GM12878 (cell line): ENCODE data around the gene PPIB. TPM values are rescaled to one million over a fixed set of nuclear protein-coding genes. Genes with fewer than 3 reads are reported as not detected.

Source experiments
- ATAC-seq: fragments of 200-7000 bp; cut with Tn5 transposase; 3 replicates; pipeline ENCODE4 v1.9.1; 2020; ENCODE audit warnings: mild to moderate bottlenecking, moderate library complexity
- BruUV-seq: library from RNA; stranded (reverse); fragments of 400-500 nt; replicated peaks from 2 replicates; lab custom pipeline; 2021; lab: Mats Ljungman, UMichigan
- CTCF ChIA-PET: fragments of 300-600 bp; sonication (Branson Sonifier 250); formaldehyde crosslinking; extraction: SDS; loops from one replicate; lab custom pipeline; 2021; ENCODE audit warnings: inconsistent platforms; lab: Yijun Ruan, JAX
- POLR2A ChIA-PET: fragments of 350-600 bp; formaldehyde crosslinking; extraction: SDS; loops from one replicate; lab custom pipeline; 2021; ENCODE audit warnings: inconsistent platforms; lab: Charles Lee
- RAD21 ChIA-PET: fragments of 300-600 bp; sonication (Branson Sonifier 250); formaldehyde crosslinking; loops from one replicate; lab custom pipeline; 2023; ENCODE audit warnings: antibody characterized with exemption; ENCODE audit not compliant: unreplicated experiment; lab: Charles Lee
- SMC1A ChIA-PET: fragments of 300-600 bp; sonication (Branson Sonifier 250); formaldehyde crosslinking; loops from one replicate; lab custom pipeline; 2023; ENCODE audit not compliant: unreplicated experiment, uncharacterized antibody; lab: Charles Lee
- DNase-seq: peaks from one replicate; pipeline ENCODE4 v3.0.0-alpha.2; 2011; ENCODE audit warnings: low read depth, low spot score
- FAIRE-seq: peaks from 3 replicates; lab custom pipeline; 2011; peaks lifted over from hg19 to GRCh38; lab: Jason Lieb, UNC
- H2AFZ ChIP-seq: 2 replicates; pipeline ENCODE4 v1.6.0; 2011; ENCODE audit warnings: low read depth, low read length, control low read depth; ENCODE audit not compliant: control insufficient read depth
- H3K27ac ChIP-seq: 2 replicates; pipeline ENCODE4 v1.5.1; 2011; ENCODE audit warnings: control low read depth; ENCODE audit not compliant: control insufficient read depth, insufficient read depth
- H3K27me3 ChIP-seq, 2 experiments: replicated peaks in 1 of 2; 2 replicates each; pipeline versions ENCODE4 v1.6.0 to v1.6.1; 2011; ENCODE audit warnings: low read length in 1 of 2; ENCODE audit not compliant: control insufficient read depth in 2 of 2, insufficient read depth in 2 of 2
- H3K36me3 ChIP-seq, 2 experiments: 2 replicates each; pipeline ENCODE4 v1.5.1; 2011; ENCODE audit warnings: low read length in 1 of 2; ENCODE audit not compliant: control insufficient read depth in 2 of 2, insufficient read depth in 2 of 2
- H3K4me1 ChIP-seq: 2 replicates; pipeline ENCODE4 v1.6.1; 2011; ENCODE audit warnings: mild to moderate bottlenecking, low read length, moderate library complexity, mixed read lengths; ENCODE audit not compliant: control insufficient read depth, insufficient read depth
- H3K4me2 ChIP-seq: 2 replicates; pipeline ENCODE4 v1.6.0; 2011; ENCODE audit warnings: control low read depth; ENCODE audit not compliant: control insufficient read depth, insufficient read depth
- H3K4me3 ChIP-seq: fragments of 200-600 bp; sonication (generic); 2 replicates; pipeline ENCODE4 v1.5.1; 2016
- H3K79me2 ChIP-seq: 2 replicates; pipeline ENCODE4 v1.6.0; 2011; ENCODE audit warnings: low read length; ENCODE audit not compliant: control insufficient read depth, insufficient read depth
- H3K9ac ChIP-seq: 2 replicates; pipeline ENCODE4 v1.8.0; 2011; ENCODE audit warnings: low read length, control low read depth, mixed read lengths; ENCODE audit not compliant: control insufficient read depth, insufficient read depth
- H3K9me3 ChIP-seq: replicated peaks from 3 replicates; pipeline ENCODE4 v1.5.1; 2011; ENCODE audit warnings: mild to moderate bottlenecking, low read length; ENCODE audit not compliant: control insufficient read depth, insufficient read depth
- H4K20me1 ChIP-seq: 2 replicates; pipeline ENCODE4 v1.6.0; 2011; ENCODE audit not compliant: control insufficient read depth, insufficient read depth
- BACH1 ChIP-seq: fragments of 450-650 bp; IDR thresholded peaks from 2 replicates; pipeline ENCODE4 v1.6.1; 2017; ENCODE audit warnings: mild to moderate bottlenecking, borderline replicate concordance
- CHD4 ChIP-seq: fragments of 200-600 bp; sonication (generic); IDR thresholded peaks from 2 replicates; pipeline ENCODE4 v1.6.1; 2016; ENCODE audit warnings: mild to moderate bottlenecking
- EED ChIP-seq: sonication (generic); IDR thresholded peaks from 2 replicates; pipeline ENCODE4 v1.6.1; 2016; ENCODE audit warnings: antibody characterized with exemption, low read depth
- IKZF2 ChIP-seq, 2 experiments: fragments of 450-650 bp; IDR thresholded peaks; 2 replicates each; pipeline ENCODE4 v1.6.1; 2017; ENCODE audit warnings: mild to moderate bottlenecking in 2 of 2, moderate library complexity in 2 of 2
- MTA3 ChIP-seq: IDR thresholded peaks from 2 replicates; pipeline ENCODE4 v1.6.1; 2012; ENCODE audit warnings: low read length, inconsistent platforms, borderline replicate concordance
- NR2C1 ChIP-seq: fragments of 450-650 bp; IDR thresholded peaks from 2 replicates; pipeline ENCODE4 v1.6.1; 2017; ENCODE audit warnings: antibody characterized with exemption, mild to moderate bottlenecking, moderate library complexity
- RAD21 ChIP-seq: IDR thresholded peaks from 2 replicates; pipeline ENCODE4 v1.6.1; 2011; ENCODE audit warnings: mild to moderate bottlenecking, low read depth, low read length, moderate library complexity; ENCODE audit not compliant: insufficient read depth
- RCOR1 ChIP-seq: conservative IDR thresholded peaks from 2 replicates; pipeline ENCODE4 v1.6.1; 2012; ENCODE audit warnings: low read depth, low read length, improper control_type of control experiment
- SREBF2 ChIP-seq: IDR thresholded peaks from 2 replicates; pipeline ENCODE4 v1.6.1; 2012; ENCODE audit warnings: mild to moderate bottlenecking, low read length
- YY1 ChIP-seq: IDR thresholded peaks from 2 replicates; pipeline ENCODE4 v1.6.1; 2011; ENCODE audit warnings: low read depth, mild to moderate bottlenecking, low read length
- WGBS: methylation state at CpG from one replicate; pipeline ENCODE4 v1.1.6; 2016; ENCODE audit warnings: low lambda C conversion rate; ENCODE audit not compliant: insufficient replicate concordance, insufficient coverage; ENCODE audit errors: missing lambda C conversion rate; 5-methylcytosine and 5-hydroxymethylcytosine counted together
- in situ Hi-C: fragments of 300-500 bp; cut with MboI; formaldehyde crosslinking; loops from 9 replicates; pipeline ENCODE4 v1.14.3; 2018; ENCODE audit warnings: mixed read lengths
- intact Hi-C: fragments of 100-400 bp; cut with micrococcal nuclease; formaldehyde crosslinking; loops from one replicate; pipeline ENCODE4 v1.14.2; 2022; ENCODE audit not compliant: unreplicated experiment
- polyA plus RNA-seq, 11 experiments: library from polyadenylated mRNA; depleted of rRNA in 4 of 11; unstranded in 6 of 11; stranded (reverse) in 5 of 11; fragments of >200 nt; fragmentation: Nextera tagmentation in 4 of 11; fragmentation: Illumina TruSeq in 1 of 11; extraction: Ambion mirVana in 4 of 11; extraction: Trizol in 1 of 11; gene quantifications; 1 replicate in 1 of 11; 2 replicates in 10 of 11; pipeline versions ENCODE4 v1.2.1 to v1.2.3, GENCODE V29; 2011 to 2016; ENCODE audit warnings: inconsistent platforms in 2 of 11, missing spikeins in 2 of 11, low read depth in 1 of 11
- total RNA-seq, 4 experiments: library from RNA; depleted of rRNA in 3 of 4; stranded (reverse); fragments of >200 nt in 3 of 4; fragmentation: Illumina TruSeq in 1 of 4; extraction: Trizol in 1 of 4; gene quantifications; 2 replicates each; pipeline versions ENCODE4 v1.2.1 to v1.2.3, GENCODE V29; 2013 to 2021
- TF ChIP-seq, protein P1 (sequence below): IDR thresholded peaks from 2 replicates; pipeline ENCODE4 v1.6.1; 2011; ENCODE audit warnings: borderline replicate concordance, low read depth, mild to moderate bottlenecking, moderate library complexity, low read length; ENCODE audit not compliant: insufficient read depth, poor library complexity, severe bottlenecking
- TF ChIP-seq, protein P2 (sequence below): IDR thresholded peaks from 2 replicates; pipeline ENCODE4 v1.6.1; 2011; ENCODE audit warnings: mild to moderate bottlenecking, low read depth, low read length, moderate library complexity; ENCODE audit not compliant: insufficient replicate concordance
- TF ChIP-seq, protein P3 (sequence below): fragments of 450-650 bp; IDR thresholded peaks from 2 replicates; pipeline ENCODE4 v1.6.1; 2017; ENCODE audit warnings: mild to moderate bottlenecking
- TF ChIP-seq, protein P4 (sequence below): fragments of 450-650 bp; IDR thresholded peaks from 2 replicates; pipeline ENCODE4 v1.6.1; 2016; ENCODE audit warnings: mild to moderate bottlenecking
- TF ChIP-seq, protein P5 (sequence below): IDR thresholded peaks from 2 replicates; pipeline ENCODE4 v1.6.1; 2012; ENCODE audit warnings: low read depth, low read length, improper control_type of control experiment

PPIB gene
- total and polyA plus RNA-seq, 10 of the 15 experiments (the other 5 are each of a cell fraction or from before 2014, with no cell fraction given), result 344 to 936 (median 508) TPM

DNA sequence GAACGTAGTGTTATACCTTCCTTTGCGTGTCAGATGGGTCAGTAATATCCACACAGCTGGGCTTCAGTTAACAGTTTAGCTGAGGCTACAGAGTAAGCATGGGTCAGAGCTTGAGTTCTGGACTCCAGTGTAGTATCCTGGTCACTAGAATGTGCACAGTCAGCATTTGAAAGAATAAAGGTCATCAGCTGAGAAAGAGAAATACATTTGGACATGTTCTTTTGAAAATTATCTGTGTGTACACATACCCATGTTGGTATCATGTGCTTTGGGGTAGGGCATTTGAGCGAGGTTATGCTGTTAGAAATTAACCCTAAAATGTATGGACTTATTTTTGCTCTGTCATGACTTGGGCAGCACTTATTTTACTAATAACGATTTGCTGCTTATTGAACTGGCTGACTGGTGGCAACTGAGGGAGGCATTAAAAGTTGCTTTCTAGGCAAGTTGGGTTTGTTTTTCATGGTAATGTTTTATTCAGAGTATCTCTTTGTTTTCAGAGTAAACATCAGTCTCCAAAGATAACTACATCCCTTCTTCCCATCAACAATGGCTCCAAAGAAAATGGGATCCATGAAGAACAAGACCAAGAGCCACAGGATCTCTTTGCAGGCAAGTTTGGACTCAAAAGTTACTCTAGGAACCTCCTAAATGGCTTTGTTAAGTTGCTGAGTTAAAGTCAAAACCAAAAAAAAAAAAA is 50.6 kb downstream of the PPIB start:
- ChIA-PET RAD21 (interaction anchor here (0.8 to 1.1 kb wide), 3 partner anchors 21 to 41 kb away, joined by 3 to 5 read pairs (median 3); no protein-coding TSS in a partner anchor), POLR2A (interaction anchor here (0.7 to 1.3 kb wide), 2 partner anchors 33 to 884 kb away, joined by 3 read pairs; no protein-coding TSS in a partner anchor), SMC1A (interaction anchor here (1.0 to 2.4 kb wide), 4 partner anchors 10 to 22 kb away, joined by 4 to 14 read pairs (median 8); no protein-coding TSS in a partner anchor), CTCF (interaction anchor here (1.0 to 3.2 kb wide), 6 partner anchors 10 to 45 kb away, joined by 3 to 11 read pairs (median 4); no protein-coding TSS in a partner anchor)
- intact Hi-C loops, result no loop called here
- H3K4me2 ChIP-seq, result peak overlapping the region; percentile 41
- H3K9ac ChIP-seq, result no peak overlapping the region
- H3K36me3 ChIP-seq, result peaks cover 4 to 21% of the 10 kb centered on the region in 2 experiments
- H3K4me3 ChIP-seq, result no peak overlapping the region
- DNase-seq (no peak), ATAC-seq (no peak), FAIRE-seq (no peak)
- H2AFZ ChIP-seq, result no peak overlapping the region
- in situ Hi-C loops, result no loop called here
- H3K27ac ChIP-seq, result peak overlapping the region; percentile 30; the same call in 1 of the 2 replicates
- H3K4me1 ChIP-seq, result peaks cover 26% of the 10 kb centered on the region
- no peaks in the 10 kb centered on the region for H3K9me3 ChIP-seq
- no peaks in the 10 kb centered on the region for H4K20me1 ChIP-seq
- no peaks in the 10 kb centered on the region for H3K27me3 ChIP-seq
- 69% methylated on average over 4 of the region's 4 CpGs for WGBS
- H3K79me2 ChIP-seq, result peaks cover 40% of the 10 kb centered on the region
- no TSS peak for BruUV-seq
- TF ChIP-seq, protein P1, sequence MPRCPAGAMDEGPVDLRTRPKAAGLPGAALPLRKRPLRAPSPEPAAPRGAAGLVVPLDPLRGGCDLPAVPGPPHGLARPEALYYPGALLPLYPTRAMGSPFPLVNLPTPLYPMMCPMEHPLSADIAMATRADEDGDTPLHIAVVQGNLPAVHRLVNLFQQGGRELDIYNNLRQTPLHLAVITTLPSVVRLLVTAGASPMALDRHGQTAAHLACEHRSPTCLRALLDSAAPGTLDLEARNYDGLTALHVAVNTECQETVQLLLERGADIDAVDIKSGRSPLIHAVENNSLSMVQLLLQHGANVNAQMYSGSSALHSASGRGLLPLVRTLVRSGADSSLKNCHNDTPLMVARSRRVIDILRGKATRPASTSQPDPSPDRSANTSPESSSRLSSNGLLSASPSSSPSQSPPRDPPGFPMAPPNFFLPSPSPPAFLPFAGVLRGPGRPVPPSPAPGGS, result no peak
- TF ChIP-seq SREBF2 (no peak), NR2C1 (no peak), IKZF2 (IDR thresholded peaks at IDR 0.05) (no peak), MTA3 (no peak), BACH1 (no peak), EED (no peak), CHD4 (no peak), YY1 (no peak), RAD21 (no peak), RCOR1 (no peak)
- TF ChIP-seq, protein P2, sequence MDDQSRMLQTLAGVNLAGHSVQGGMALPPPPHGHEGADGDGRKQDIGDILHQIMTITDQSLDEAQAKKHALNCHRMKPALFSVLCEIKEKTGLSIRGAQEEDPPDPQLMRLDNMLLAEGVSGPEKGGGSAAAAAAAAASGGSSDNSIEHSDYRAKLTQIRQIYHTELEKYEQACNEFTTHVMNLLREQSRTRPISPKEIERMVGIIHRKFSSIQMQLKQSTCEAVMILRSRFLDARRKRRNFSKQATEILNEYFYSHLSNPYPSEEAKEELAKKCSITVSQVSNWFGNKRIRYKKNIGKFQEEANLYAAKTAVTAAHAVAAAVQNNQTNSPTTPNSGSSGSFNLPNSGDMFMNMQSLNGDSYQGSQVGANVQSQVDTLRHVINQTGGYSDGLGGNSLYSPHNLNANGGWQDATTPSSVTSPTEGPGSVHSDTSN, result no peak
- TF ChIP-seq, protein P3, sequence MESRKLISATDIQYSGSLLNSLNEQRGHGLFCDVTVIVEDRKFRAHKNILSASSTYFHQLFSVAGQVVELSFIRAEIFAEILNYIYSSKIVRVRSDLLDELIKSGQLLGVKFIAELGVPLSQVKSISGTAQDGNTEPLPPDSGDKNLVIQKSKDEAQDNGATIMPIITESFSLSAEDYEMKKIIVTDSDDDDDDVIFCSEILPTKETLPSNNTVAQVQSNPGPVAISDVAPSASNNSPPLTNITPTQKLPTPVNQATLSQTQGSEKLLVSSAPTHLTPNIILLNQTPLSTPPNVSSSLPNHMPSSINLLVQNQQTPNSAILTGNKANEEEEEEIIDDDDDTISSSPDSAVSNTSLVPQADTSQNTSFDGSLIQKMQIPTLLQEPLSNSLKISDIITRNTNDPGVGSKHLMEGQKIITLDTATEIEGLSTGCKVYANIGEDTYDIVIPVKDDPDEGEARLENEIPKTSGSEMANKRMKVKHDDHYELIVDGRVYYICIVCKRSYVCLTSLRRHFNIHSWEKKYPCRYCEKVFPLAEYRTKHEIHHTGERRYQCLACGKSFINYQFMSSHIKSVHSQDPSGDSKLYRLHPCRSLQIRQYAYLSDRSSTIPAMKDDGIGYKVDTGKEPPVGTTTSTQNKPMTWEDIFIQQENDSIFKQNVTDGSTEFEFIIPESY, result no peak
- TF ChIP-seq, protein P4, sequence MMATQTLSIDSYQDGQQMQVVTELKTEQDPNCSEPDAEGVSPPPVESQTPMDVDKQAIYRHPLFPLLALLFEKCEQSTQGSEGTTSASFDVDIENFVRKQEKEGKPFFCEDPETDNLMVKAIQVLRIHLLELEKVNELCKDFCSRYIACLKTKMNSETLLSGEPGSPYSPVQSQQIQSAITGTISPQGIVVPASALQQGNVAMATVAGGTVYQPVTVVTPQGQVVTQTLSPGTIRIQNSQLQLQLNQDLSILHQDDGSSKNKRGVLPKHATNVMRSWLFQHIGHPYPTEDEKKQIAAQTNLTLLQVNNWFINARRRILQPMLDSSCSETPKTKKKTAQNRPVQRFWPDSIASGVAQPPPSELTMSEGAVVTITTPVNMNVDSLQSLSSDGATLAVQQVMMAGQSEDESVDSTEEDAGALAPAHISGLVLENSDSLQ, result no peak
- TF ChIP-seq, protein P5, sequence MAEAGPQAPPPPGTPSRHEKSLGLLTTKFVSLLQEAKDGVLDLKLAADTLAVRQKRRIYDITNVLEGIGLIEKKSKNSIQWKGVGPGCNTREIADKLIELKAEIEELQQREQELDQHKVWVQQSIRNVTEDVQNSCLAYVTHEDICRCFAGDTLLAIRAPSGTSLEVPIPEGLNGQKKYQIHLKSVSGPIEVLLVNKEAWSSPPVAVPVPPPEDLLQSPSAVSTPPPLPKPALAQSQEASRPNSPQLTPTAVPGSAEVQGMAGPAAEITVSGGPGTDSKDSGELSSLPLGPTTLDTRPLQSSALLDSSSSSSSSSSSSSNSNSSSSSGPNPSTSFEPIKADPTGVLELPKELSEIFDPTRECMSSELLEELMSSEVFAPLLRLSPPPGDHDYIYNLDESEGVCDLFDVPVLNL, result no peak
